GM23338 (cell line): Measurements from ENCODE around the gene ACTA2. TPM values are rescaled to one million over a fixed set of nuclear protein-coding genes. Genes with fewer than 3 reads are reported as not detected.
A peak's percentile ranks its signal among the peaks of the same experiment; 100 is the strongest.

Experiments used
- ATAC-seq: fragments of 200-7000 bp; cut with Tn5 transposase; 3 replicates; pipeline ENCODE4 v1.9.1; 2020
- DNase-seq: peaks from one replicate; pipeline ENCODE4 v3.0.0-alpha.2; 2015; ENCODE audit warnings: low spot score
- H2AFZ ChIP-seq: fragments of 200-600 bp; sonication (generic); 2 replicates; pipeline ENCODE4 v1.8.0; 2016; ENCODE audit warnings: antibody characterized with exemption, mild to moderate bottlenecking, moderate library complexity
- H3F3A ChIP-seq: fragments of 200-600 bp; sonication (generic); replicated peaks from 2 replicates; pipeline ENCODE4 v1.8.0; 2017; ENCODE audit warnings: antibody characterized with exemption, mixed run types, low read depth
- H3K27ac ChIP-seq: fragments of 200-600 bp; sonication (generic); 2 replicates; pipeline ENCODE4 v1.6.1; 2016; ENCODE audit warnings: low read depth
- H3K27me3 ChIP-seq: fragments of 200-600 bp; sonication (generic); 2 replicates; pipeline ENCODE4 v1.8.0; 2016; ENCODE audit warnings: mild to moderate bottlenecking, mixed run types, moderate library complexity; ENCODE audit not compliant: insufficient read depth
- H3K36me3 ChIP-seq: fragments of 200-600 bp; sonication (generic); 2 replicates; pipeline ENCODE4 v1.8.0; 2016; ENCODE audit warnings: mild to moderate bottlenecking; ENCODE audit not compliant: insufficient read depth
- H3K4me1 ChIP-seq: fragments of 200-600 bp; sonication (generic); 2 replicates; pipeline ENCODE4 v1.8.0; 2016; ENCODE audit warnings: mild to moderate bottlenecking, moderate library complexity; ENCODE audit not compliant: insufficient read depth
- H3K4me2 ChIP-seq: fragments of 200-600 bp; sonication (generic); 2 replicates; pipeline ENCODE4 v1.7.1; 2017; ENCODE audit warnings: mixed run types
- H3K4me3 ChIP-seq: fragments of 200-600 bp; sonication (generic); 2 replicates; pipeline ENCODE4 v1.6.1; 2016; ENCODE audit warnings: mixed run types
- H3K79me2 ChIP-seq: fragments of 200-600 bp; sonication (generic); replicated peaks from 2 replicates; pipeline ENCODE4 v1.8.0; 2017; ENCODE audit warnings: mild to moderate bottlenecking; ENCODE audit not compliant: insufficient read depth
- H3K9me2 ChIP-seq: fragments of 200-600 bp; sonication (generic); 2 replicates; pipeline ENCODE4 v1.8.0; 2017; ENCODE audit not compliant: insufficient read depth
- H4K20me1 ChIP-seq: fragments of 200-600 bp; sonication (generic); replicated peaks from 2 replicates; pipeline ENCODE4 v1.8.0; 2017; ENCODE audit warnings: mild to moderate bottlenecking; ENCODE audit not compliant: insufficient read depth
- H3K27ac Mint-ChIP-seq: 2 replicates; pipeline ENCODE4 v1.8.0; 2020; ENCODE audit warnings: inconsistent platforms, mild to moderate bottlenecking, moderate library complexity, mixed read lengths
- H3K27me3 Mint-ChIP-seq: 3 replicates; pipeline ENCODE4 v1.8.0; 2022; ENCODE audit warnings: low read depth, mild to moderate bottlenecking, moderate library complexity, mixed read lengths, inconsistent platforms; ENCODE audit not compliant: insufficient read depth, poor library complexity
- H3K36me3 Mint-ChIP-seq: 3 replicates; pipeline ENCODE4 v1.8.0; 2021; ENCODE audit warnings: low read depth, mild to moderate bottlenecking, inconsistent platforms, moderate library complexity, mixed read lengths
- H3K4me1 Mint-ChIP-seq: 3 replicates; pipeline ENCODE4 v1.8.0; 2020; ENCODE audit warnings: mild to moderate bottlenecking, inconsistent platforms, mixed read lengths
- H3K4me3 Mint-ChIP-seq: 3 replicates; pipeline ENCODE4 v1.8.0; 2021; ENCODE audit warnings: moderate library complexity, mild to moderate bottlenecking, inconsistent platforms, mixed read lengths
- H3K9me3 Mint-ChIP-seq: 3 replicates; pipeline ENCODE4 v1.8.0; 2020; ENCODE audit warnings: moderate library complexity, mild to moderate bottlenecking, inconsistent platforms, mixed read lengths
- JUNB ChIP-seq: IDR thresholded peaks from one replicate; pipeline ENCODE4 v1.6.1; 2016; ENCODE audit warnings: antibody characterized with exemption; ENCODE audit not compliant: unreplicated experiment
- STAT1 ChIP-seq: IDR thresholded peaks from one replicate; pipeline ENCODE4 v1.6.1; 2016; ENCODE audit warnings: antibody characterized with exemption; ENCODE audit not compliant: unreplicated experiment
- polyA plus RNA-seq: library from polyadenylated mRNA; unstranded; fragments of >200 nt; fragmentation: Nextera tagmentation; extraction: Ambion mirVana; gene quantifications from 2 replicates; pipeline ENCODE4 v1.2.1, GENCODE V29; 2016
- total RNA-seq: library from RNA; depleted of rRNA; stranded (reverse); fragments of >200 nt; shearing (Covaris generic); gene quantifications from 2 replicates; pipeline ENCODE4 v1.2.3, GENCODE V29; 2014
- TF ChIP-seq, protein P1 (sequence below): fragments of 250-450 bp; sonication (Bioruptor Pico); IDR thresholded peaks from 2 replicates; pipeline ENCODE4 v1.5.0; 2020; ENCODE audit warnings: mild to moderate bottlenecking, moderate library complexity
- TF ChIP-seq, protein P2 (sequence below), 2 experiments: fragments of 200-600 bp in 1 of 2; sonication (generic) in 1 of 2; conservative IDR thresholded peaks; 2 replicates each; pipeline versions ENCODE4 v1.5.1 to v1.6.1; 2016 to 2017; ENCODE audit warnings: antibody characterized with exemption in 2 of 2, low read depth in 2 of 2, mild to moderate bottlenecking in 2 of 2, moderate library complexity in 1 of 2

The ACTA2 gene
- total and polyA plus RNA-seq, 2 experiments from 2014 or later: 3.4 to 9.4 TPM

- TF ChIP-seq, protein P1, sequence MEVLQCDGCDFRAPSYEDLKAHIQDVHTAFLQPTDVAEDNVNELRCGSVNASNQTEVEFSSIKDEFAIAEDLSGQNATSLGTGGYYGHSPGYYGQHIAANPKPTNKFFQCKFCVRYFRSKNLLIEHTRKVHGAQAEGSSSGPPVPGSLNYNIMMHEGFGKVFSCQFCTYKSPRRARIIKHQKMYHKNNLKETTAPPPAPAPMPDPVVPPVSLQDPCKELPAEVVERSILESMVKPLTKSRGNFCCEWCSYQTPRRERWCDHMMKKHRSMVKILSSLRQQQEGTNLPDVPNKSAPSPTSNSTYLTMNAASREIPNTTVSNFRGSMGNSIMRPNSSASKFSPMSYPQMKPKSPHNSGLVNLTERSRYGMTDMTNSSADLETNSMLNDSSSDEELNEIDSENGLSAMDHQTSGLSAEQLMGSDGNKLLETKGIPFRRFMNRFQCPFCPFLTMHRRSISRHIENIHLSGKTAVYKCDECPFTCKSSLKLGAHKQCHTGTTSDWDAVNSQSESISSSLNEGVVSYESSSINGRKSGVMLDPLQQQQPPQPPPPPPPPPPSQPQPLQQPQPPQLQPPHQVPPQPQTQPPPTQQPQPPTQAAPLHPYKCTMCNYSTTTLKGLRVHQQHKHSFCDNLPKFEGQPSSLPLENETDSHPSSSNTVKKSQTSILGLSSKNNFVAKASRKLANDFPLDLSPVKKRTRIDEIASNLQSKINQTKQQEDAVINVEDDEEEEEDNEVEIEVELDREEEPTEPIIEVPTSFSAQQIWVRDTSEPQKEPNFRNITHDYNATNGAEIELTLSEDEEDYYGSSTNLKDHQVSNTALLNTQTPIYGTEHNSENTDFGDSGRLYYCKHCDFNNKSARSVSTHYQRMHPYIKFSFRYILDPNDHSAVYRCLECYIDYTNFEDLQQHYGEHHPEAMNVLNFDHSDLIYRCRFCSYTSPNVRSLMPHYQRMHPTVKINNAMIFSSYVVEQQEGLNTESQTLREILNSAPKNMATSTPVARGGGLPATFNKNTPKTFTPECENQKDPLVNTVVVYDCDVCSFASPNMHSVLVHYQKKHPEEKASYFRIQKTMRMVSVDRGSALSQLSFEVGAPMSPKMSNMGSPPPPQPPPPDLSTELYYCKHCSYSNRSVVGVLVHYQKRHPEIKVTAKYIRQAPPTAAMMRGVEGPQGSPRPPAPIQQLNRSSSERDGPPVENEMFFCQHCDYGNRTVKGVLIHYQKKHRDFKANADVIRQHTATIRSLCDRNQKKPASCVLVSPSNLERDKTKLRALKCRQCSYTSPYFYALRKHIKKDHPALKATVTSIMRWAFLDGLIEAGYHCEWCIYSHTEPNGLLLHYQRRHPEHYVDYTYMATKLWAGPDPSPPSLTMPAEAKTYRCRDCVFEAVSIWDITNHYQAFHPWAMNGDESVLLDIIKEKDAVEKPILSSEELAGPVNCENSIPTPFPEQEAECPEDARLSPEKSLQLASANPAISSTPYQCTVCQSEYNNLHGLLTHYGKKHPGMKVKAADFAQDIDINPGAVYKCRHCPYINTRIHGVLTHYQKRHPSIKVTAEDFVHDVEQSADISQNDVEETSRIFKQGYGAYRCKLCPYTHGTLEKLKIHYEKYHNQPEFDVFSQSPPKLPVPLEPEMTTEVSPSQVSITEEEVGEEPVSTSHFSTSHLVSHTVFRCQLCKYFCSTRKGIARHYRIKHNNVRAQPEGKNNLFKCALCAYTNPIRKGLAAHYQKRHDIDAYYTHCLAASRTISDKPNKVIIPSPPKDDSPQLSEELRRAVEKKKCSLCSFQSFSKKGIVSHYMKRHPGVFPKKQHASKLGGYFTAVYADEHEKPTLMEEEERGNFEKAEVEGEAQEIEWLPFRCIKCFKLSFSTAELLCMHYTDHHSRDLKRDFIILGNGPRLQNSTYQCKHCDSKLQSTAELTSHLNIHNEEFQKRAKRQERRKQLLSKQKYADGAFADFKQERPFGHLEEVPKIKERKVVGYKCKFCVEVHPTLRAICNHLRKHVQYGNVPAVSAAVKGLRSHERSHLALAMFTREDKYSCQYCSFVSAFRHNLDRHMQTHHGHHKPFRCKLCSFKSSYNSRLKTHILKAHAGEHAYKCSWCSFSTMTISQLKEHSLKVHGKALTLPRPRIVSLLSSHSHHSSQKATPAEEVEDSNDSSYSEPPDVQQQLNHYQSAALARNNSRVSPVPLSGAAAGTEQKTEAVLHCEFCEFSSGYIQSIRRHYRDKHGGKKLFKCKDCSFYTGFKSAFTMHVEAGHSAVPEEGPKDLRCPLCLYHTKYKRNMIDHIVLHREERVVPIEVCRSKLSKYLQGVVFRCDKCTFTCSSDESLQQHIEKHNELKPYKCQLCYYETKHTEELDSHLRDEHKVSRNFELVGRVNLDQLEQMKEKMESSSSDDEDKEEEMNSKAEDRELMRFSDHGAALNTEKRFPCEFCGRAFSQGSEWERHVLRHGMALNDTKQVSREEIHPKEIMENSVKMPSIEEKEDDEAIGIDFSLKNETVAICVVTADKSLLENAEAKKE (CRISPR knock-in tag): no peak
- TF ChIP-seq STAT1: no peak
Observed at GRCh38 chr10:88964360-88964759, 11.8 kb upstream of the ACTA2 start (continued).

- Histone ChIP-seq H3K4me2 (no peak overlapping the region), H2AFZ (no peak overlapping the region), H3K27me3 (no peaks in the 10 kb centered on the region), H3K4me3 (no peak overlapping the region), H3F3A (no peaks in the 10 kb centered on the region), H3K9me2 (no peaks in the 10 kb centered on the region), H3K4me1 (no peaks in the 10 kb centered on the region), H3K27ac (no peak overlapping the region), H4K20me1 (no peaks in the 10 kb centered on the region), H3K36me3 (no peaks in the 10 kb centered on the region), H3K79me2 (no peaks in the 10 kb centered on the region)
- ATAC-seq: no peak
- no peak for TF ChIP-seq JUNB
- TF ChIP-seq, protein P2, sequence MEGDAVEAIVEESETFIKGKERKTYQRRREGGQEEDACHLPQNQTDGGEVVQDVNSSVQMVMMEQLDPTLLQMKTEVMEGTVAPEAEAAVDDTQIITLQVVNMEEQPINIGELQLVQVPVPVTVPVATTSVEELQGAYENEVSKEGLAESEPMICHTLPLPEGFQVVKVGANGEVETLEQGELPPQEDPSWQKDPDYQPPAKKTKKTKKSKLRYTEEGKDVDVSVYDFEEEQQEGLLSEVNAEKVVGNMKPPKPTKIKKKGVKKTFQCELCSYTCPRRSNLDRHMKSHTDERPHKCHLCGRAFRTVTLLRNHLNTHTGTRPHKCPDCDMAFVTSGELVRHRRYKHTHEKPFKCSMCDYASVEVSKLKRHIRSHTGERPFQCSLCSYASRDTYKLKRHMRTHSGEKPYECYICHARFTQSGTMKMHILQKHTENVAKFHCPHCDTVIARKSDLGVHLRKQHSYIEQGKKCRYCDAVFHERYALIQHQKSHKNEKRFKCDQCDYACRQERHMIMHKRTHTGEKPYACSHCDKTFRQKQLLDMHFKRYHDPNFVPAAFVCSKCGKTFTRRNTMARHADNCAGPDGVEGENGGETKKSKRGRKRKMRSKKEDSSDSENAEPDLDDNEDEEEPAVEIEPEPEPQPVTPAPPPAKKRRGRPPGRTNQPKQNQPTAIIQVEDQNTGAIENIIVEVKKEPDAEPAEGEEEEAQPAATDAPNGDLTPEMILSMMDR (conservative IDR thresholded peaks at IDR 0.05; ENCODE audit: low read depth in 2 of 2): 0 out of 4 replicates have a peak, but pooled peaks of 1 of the 2 experiments have one; percentile 12
- H3K4me3 Mint-ChIP-seq: no peak overlapping the region
- no peak overlapping the region for H3K27ac Mint-ChIP-seq
- H3K4me1 Mint-ChIP-seq: peaks cover 4% of the 10 kb centered on the region; the same call in 2 of the 3 replicates
- H3K36me3 Mint-ChIP-seq: no peaks in the 10 kb centered on the region
- no peaks in the 10 kb centered on the region for H3K27me3 Mint-ChIP-seq
- H3K9me3 Mint-ChIP-seq: no peaks in the 10 kb centered on the region
- DNase-seq: no peak
Observed at GRCh38 chr10:88963318-88963717, 10.7 kb upstream of the ACTA2 start.
